Renal cortex interstitium (tissue), 11 donors: Measurements from ENCODE around the gene GALP. TPM values are rescaled to one million over a fixed set of nuclear protein-coding genes. Genes with fewer than 3 reads are reported as not detected.

Experiments used
- DNase-seq, 11 donors: peaks; one replicate each; pipeline ENCODE4 v3.0.0-alpha.2; 2013; ENCODE audit warnings: low read depth in 9 of 11, low spot score in 4 of 11; ENCODE audit errors: extremely low read depth in 1 of 11
- polyA plus RNA-seq, 3 donors: library from polyadenylated mRNA; unstranded; fragments of 120-200 nt; gene quantifications; one replicate each; pipeline ENCODE4 v1.2.1, GENCODE V29; 2013; ENCODE audit not compliant: insufficient read length in 3 of 3

Gene GALP
- polyA plus RNA-seq, 3 donors, result not detected

DNA sequence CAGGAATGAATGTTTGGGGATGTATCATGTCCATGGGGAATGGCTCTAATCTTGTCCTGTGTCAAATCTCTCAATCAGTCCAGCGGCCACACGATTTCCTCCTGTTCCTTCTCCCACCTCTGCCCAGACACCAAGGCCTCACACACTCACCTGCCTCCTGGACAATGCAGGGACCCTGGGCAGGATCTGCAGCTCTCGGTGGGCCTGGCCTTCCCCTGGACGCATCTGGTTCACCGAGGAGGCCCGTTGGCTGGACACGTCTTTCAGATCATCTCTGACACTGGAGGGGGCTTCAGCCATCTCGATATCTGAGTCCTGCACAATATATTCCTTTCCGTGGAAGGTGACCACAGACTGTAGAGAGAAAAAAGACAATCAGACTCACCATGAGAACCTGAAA is 47.7 kb downstream of the GALP start:
- no peak for DNase-seq

Other genes starting within 250 kb of the GALP start
- not detected for gene NLRP13, start 243.7 kb upstream of the GALP start, polyA plus RNA-seq
- not detected for gene NLRP8, start 228.2 kb upstream of the GALP start, polyA plus RNA-seq
- gene NLRP5, start 189.2 kb upstream of the GALP start, polyA plus RNA-seq, result not detected
- gene ZNF787, start 54.7 kb upstream of the GALP start, polyA plus RNA-seq, result 10 to 100 TPM; 10.7 to 24.0 (median 22.4) TPM
- 10 to 100 TPM; 21.3 to 41.4 (median 36.1) TPM for gene ZNF444, start 34.7 kb upstream of the GALP start, polyA plus RNA-seq
- gene ZSCAN5B, start 21.8 kb downstream of the GALP start, polyA plus RNA-seq, result under 1 TPM in 2 of 3 donors, not detected in 1; 0.17 to 0.30 TPM
- under 1 TPM in 1 of 3 donors, not detected in 2; 0.07 TPM for gene ZSCAN5C, start 26.3 kb downstream of the GALP start, polyA plus RNA-seq
- 1 to 10 TPM; 1.4 to 4.7 (median 1.5) TPM for gene EDDM13, start 96.7 kb downstream of the GALP start, polyA plus RNA-seq
- 10 to 100 TPM; 14.7 to 17.2 (median 17.0) TPM for gene ZSCAN5A, start 138.8 kb downstream of the GALP start, polyA plus RNA-seq
- 10 to 100 TPM; 10.9 to 14.2 (median 11.3) TPM for gene ZNF582, start 217.5 kb downstream of the GALP start, polyA plus RNA-seq
- gene ZNF583, start 228.3 kb downstream of the GALP start, polyA plus RNA-seq, result 10 to 100 TPM in 1 of 3 donors, 1 to 10 TPM in 2; 9.5 to 11.2 (median 9.9) TPM